HEK293 (cell line): ENCODE measurements around the gene SARS2.

Experiments
- CTCF ChIA-PET: fragments of 350-600 bp; formaldehyde crosslinking; extraction: SDS; loops from one replicate; lab custom pipeline; 2021; ENCODE audit warnings: antibody characterized with exemption; lab: Yijun Ruan, JAX
- POLR2A ChIA-PET: fragments of 300-600 bp; formaldehyde crosslinking; extraction: SDS; loops from one replicate; lab custom pipeline; 2020; ENCODE audit warnings: antibody characterized with exemption, inconsistent platforms; lab: Yijun Ruan, JAX
- H3K27ac ChIP-seq: fragments of 200-500 bp; sonication (Bioruptor generic); 2 replicates; pipeline ENCODE4 v1.5.1; 2014; ENCODE audit warnings: low read depth, low read length, control low read depth, inconsistent platforms; ENCODE audit errors: extremely low read depth
- H3K36me3 ChIP-seq, 2 experiments: fragments of 200-500 bp in 1 of 2; sonication (Bioruptor generic) in 1 of 2; 1 replicate in 1 of 2; 2 replicates in 1 of 2; pipeline ENCODE4 v1.5.1; 2014 to 2017; ENCODE audit warnings: inconsistent platforms in 2 of 2, low read length in 2 of 2; ENCODE audit not compliant: control insufficient read depth in 2 of 2, insufficient read depth in 1 of 2
- H3K4me1 ChIP-seq: fragments of 200-500 bp; sonication (Bioruptor generic); 2 replicates; pipeline ENCODE4 v1.5.1; 2014; ENCODE audit warnings: mild to moderate bottlenecking, low read length, inconsistent platforms; ENCODE audit not compliant: control insufficient read depth, insufficient read depth
- H3K4me3 ChIP-seq: 2 replicates; pipeline ENCODE4 v1.5.1; 2011; ENCODE audit warnings: low read depth, mild to moderate bottlenecking, control low read depth, low read length, moderate library complexity
- H3K9me3 ChIP-seq: fragments of 200-500 bp; sonication (Bioruptor generic); 2 replicates; pipeline ENCODE4 v1.5.1; 2014; ENCODE audit warnings: low read depth, low read length, inconsistent platforms; ENCODE audit not compliant: control insufficient read depth, insufficient read depth
- EGR2 ChIP-seq: fragments of 450-650 bp; formaldehyde crosslinking; IDR thresholded peaks from 2 replicates; pipeline ENCODE4 v1.5.1; 2016; ENCODE audit warnings: low read depth, missing biosample characterization, missing genetic modification characterization
- HOXD13 ChIP-seq: sonication (generic); formaldehyde crosslinking; IDR thresholded peaks from 2 replicates; pipeline ENCODE4 v1.8.0; 2022; ENCODE audit warnings: missing genetic modification reagents, borderline replicate concordance
- KLF10 ChIP-seq: fragments of 450-650 bp; IDR thresholded peaks from 2 replicates; pipeline ENCODE4 v1.5.1; 2018; ENCODE audit warnings: missing biosample characterization, mild to moderate bottlenecking, missing genetic modification characterization
- MEIS1 ChIP-seq: sonication (generic); formaldehyde crosslinking; IDR thresholded peaks from 2 replicates; pipeline ENCODE4 v1.8.1; 2022; ENCODE audit warnings: missing genetic modification reagents, mild to moderate bottlenecking, borderline replicate concordance
- MZF1 ChIP-seq: fragments of 450-650 bp; formaldehyde crosslinking; IDR thresholded peaks from 2 replicates; pipeline ENCODE4 v1.5.1; 2017; ENCODE audit warnings: missing biosample characterization, missing genetic modification characterization, borderline replicate concordance
- OSR2 ChIP-seq: fragments of 450-650 bp; formaldehyde crosslinking; IDR thresholded peaks from 2 replicates; pipeline ENCODE4 v1.5.1; 2016; ENCODE audit warnings: missing biosample characterization, missing genetic modification characterization
- OVOL3 ChIP-seq: fragments of 450-650 bp; formaldehyde crosslinking; IDR thresholded peaks from 2 replicates; pipeline ENCODE4 v1.5.1; 2016; ENCODE audit warnings: missing biosample characterization, missing genetic modification characterization
- PBX3 ChIP-seq: sonication (generic); formaldehyde crosslinking; IDR thresholded peaks from 2 replicates; pipeline ENCODE4 v1.8.1; 2022; ENCODE audit warnings: mild to moderate bottlenecking, moderate library complexity, missing genetic modification reagents
- RBAK ChIP-seq: fragments of 450-650 bp; formaldehyde crosslinking; IDR thresholded peaks from 2 replicates; pipeline ENCODE4 v1.5.1; 2016; ENCODE audit warnings: missing biosample characterization, missing genetic modification characterization
- REST ChIP-seq: fragments of 450-650 bp; formaldehyde crosslinking; IDR thresholded peaks from 2 replicates; pipeline ENCODE4 v1.5.1; 2016; ENCODE audit warnings: missing biosample characterization, missing genetic modification characterization
- TRIM28 ChIP-seq: IDR thresholded peaks from 2 replicates; pipeline ENCODE4 v1.6.1; 2011; ENCODE audit warnings: low read length, control low read depth, borderline replicate concordance
- ZBTB7A ChIP-seq: fragments of 450-650 bp; formaldehyde crosslinking; IDR thresholded peaks from 2 replicates; pipeline ENCODE4 v1.5.1; 2016; ENCODE audit warnings: low read depth, missing biosample characterization, missing genetic modification characterization
- ZIC2 ChIP-seq: fragments of 450-650 bp; formaldehyde crosslinking; IDR thresholded peaks from 2 replicates; pipeline ENCODE4 v1.5.1; 2016; ENCODE audit warnings: missing biosample characterization, missing genetic modification characterization
- ZNF157 ChIP-seq: fragments of 450-650 bp; formaldehyde crosslinking; IDR thresholded peaks from 2 replicates; pipeline ENCODE4 v1.5.1; 2016; ENCODE audit warnings: missing biosample characterization, missing genetic modification characterization
- ZNF248 ChIP-seq: fragments of 450-650 bp; formaldehyde crosslinking; IDR thresholded peaks from 2 replicates; pipeline ENCODE4 v1.5.1; 2017; ENCODE audit warnings: missing biosample characterization, missing genetic modification characterization
- ZNF274 ChIP-seq, 2 experiments: fragments of 200-500 bp in 1 of 2; fragments of 450-650 bp in 1 of 2; sonication (Bioruptor generic) in 1 of 2; formaldehyde crosslinking in 1 of 2; IDR thresholded peaks; 2 replicates each; pipeline versions ENCODE4 v1.5.1 to v1.6.1; 2014 to 2016; ENCODE audit warnings: borderline replicate concordance in 1 of 2, inconsistent platforms in 1 of 2, low read length in 1 of 2, missing biosample characterization in 1 of 2, missing genetic modification characterization in 1 of 2
- ZNF366 ChIP-seq: fragments of 450-650 bp; formaldehyde crosslinking; conservative IDR thresholded peaks from 2 replicates; pipeline ENCODE4 v1.5.1; 2016; ENCODE audit warnings: missing biosample characterization, missing genetic modification characterization
- ZNF571 ChIP-seq: fragments of 450-650 bp; formaldehyde crosslinking; IDR thresholded peaks from 2 replicates; pipeline ENCODE4 v1.5.0; 2017; ENCODE audit warnings: missing biosample characterization, missing genetic modification characterization
- ZNF600 ChIP-seq: fragments of 450-650 bp; formaldehyde crosslinking; IDR thresholded peaks from 2 replicates; pipeline ENCODE4 v1.5.1; 2016; ENCODE audit warnings: missing biosample characterization, missing genetic modification characterization
- ZNF664 ChIP-seq: fragments of 450-650 bp; formaldehyde crosslinking; IDR thresholded peaks from 2 replicates; pipeline ENCODE4 v1.5.1; 2016; ENCODE audit warnings: missing biosample characterization, missing genetic modification characterization
- ZNF776 ChIP-seq: fragments of 450-650 bp; formaldehyde crosslinking; IDR thresholded peaks from 2 replicates; pipeline ENCODE4 v1.5.0; 2017; ENCODE audit warnings: missing biosample characterization, missing genetic modification characterization, borderline replicate concordance
- ZSCAN23 ChIP-seq: fragments of 450-650 bp; formaldehyde crosslinking; IDR thresholded peaks from 2 replicates; pipeline ENCODE4 v1.5.1; 2016; ENCODE audit warnings: missing biosample characterization, missing genetic modification characterization
- TF ChIP-seq, protein P1 (sequence below): fragments of 450-650 bp; formaldehyde crosslinking; IDR thresholded peaks from 2 replicates; pipeline ENCODE4 v1.5.1; 2016; ENCODE audit warnings: missing biosample characterization, missing genetic modification characterization
- TF ChIP-seq, protein P2 (sequence below): fragments of 450-650 bp; formaldehyde crosslinking; IDR thresholded peaks from 2 replicates; pipeline ENCODE4 v1.5.1; 2016; ENCODE audit warnings: missing biosample characterization, missing genetic modification characterization
- TF ChIP-seq, protein P3 (sequence below): IDR thresholded peaks from 2 replicates; pipeline ENCODE4 v1.6.1; 2011; ENCODE audit warnings: mild to moderate bottlenecking, low read depth, low read length, borderline replicate concordance

The SARS2 gene, protein sequence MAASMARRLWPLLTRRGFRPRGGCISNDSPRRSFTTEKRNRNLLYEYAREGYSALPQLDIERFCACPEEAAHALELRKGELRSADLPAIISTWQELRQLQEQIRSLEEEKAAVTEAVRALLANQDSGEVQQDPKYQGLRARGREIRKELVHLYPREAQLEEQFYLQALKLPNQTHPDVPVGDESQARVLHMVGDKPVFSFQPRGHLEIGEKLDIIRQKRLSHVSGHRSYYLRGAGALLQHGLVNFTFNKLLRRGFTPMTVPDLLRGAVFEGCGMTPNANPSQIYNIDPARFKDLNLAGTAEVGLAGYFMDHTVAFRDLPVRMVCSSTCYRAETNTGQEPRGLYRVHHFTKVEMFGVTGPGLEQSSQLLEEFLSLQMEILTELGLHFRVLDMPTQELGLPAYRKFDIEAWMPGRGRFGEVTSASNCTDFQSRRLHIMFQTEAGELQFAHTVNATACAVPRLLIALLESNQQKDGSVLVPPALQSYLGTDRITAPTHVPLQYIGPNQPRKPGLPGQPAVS

DNA sequence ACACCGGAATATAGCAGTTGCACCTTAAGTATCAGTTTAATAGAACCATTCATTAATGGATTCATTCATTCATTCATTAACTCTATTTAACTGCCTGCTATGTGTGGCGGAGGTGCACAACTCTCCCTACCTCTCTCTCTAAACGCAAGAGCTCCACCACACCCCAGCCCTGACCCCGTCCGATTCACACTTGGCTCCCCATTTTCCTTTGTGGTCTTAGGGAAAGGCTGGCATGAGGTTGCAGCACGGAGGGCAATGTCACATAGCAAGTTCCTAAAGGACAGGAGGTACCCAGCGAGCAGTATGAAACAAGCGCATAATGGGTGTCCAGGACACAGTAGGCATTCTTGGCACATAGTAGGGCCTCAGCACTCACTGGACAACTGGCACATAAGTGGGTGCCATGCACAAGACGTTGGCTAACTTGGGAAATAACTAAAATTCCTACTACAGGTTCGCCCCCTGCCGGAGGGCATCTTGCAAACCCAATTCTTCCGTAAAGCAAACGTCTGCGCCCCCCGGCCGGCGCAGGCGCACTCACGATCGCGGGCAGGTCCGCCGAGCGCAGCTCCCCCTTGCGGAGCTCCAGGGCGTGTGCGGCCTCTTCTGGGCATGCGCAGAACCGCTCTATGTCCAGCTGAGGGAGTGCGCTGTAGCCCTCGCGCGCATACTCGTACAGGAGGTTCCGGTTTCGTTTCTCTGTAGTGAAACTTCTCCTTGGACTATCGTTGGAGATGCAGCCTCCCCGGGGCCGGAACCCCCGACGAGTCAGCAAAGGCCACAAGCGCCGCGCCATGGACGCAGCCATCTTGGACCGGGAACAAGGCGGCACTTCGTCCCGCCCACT is at the start of gene SARS2:
Gene SARS2 (minus strand): TSS at position 835 of the 847 bp plus-strand sequence. CDS start 27 bp downstream, at position 808.
- H3K4me1 ChIP-seq: peaks cover 10% of the 10 kb centered on the region; the same call in 1 of the 2 replicates
- H3K36me3 ChIP-seq: peaks cover 40 to 66% of the 10 kb centered on the region in 2 experiments
- no peaks in the 10 kb centered on the region for H3K9me3 ChIP-seq
- ChIA-PET POLR2A (interaction anchor here (0.5 to 2.5 kb wide), 39 partner anchors 9 to 1024 kb away, joined by 3 to 34 read pairs (median 5); partner anchors contain the start of genes ACTN4, CCER2, ECH1 and EIF3K), CTCF (interaction anchor here (0.5 to 5.3 kb wide), 103 partner anchors 9 to 1709 kb away, joined by 3 to 63 read pairs (median 4); partner anchors contain the start of genes ACTN4, CAPN12, CCER2 and ECH1)
- peak within 1 kb of the TSS; percentile 70 for H3K4me3 ChIP-seq
- H3K27ac ChIP-seq: peak within 1 kb of the TSS; percentile 81
- TF ChIP-seq, protein P1, sequence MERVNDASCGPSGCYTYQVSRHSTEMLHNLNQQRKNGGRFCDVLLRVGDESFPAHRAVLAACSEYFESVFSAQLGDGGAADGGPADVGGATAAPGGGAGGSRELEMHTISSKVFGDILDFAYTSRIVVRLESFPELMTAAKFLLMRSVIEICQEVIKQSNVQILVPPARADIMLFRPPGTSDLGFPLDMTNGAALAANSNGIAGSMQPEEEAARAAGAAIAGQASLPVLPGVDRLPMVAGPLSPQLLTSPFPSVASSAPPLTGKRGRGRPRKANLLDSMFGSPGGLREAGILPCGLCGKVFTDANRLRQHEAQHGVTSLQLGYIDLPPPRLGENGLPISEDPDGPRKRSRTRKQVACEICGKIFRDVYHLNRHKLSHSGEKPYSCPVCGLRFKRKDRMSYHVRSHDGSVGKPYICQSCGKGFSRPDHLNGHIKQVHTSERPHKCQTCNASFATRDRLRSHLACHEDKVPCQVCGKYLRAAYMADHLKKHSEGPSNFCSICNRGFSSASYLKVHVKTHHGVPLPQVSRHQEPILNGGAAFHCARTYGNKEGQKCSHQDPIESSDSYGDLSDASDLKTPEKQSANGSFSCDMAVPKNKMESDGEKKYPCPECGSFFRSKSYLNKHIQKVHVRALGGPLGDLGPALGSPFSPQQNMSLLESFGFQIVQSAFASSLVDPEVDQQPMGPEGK (tag by site-specific recombination): peak; percentile 89
- TF ChIP-seq, protein P2, sequence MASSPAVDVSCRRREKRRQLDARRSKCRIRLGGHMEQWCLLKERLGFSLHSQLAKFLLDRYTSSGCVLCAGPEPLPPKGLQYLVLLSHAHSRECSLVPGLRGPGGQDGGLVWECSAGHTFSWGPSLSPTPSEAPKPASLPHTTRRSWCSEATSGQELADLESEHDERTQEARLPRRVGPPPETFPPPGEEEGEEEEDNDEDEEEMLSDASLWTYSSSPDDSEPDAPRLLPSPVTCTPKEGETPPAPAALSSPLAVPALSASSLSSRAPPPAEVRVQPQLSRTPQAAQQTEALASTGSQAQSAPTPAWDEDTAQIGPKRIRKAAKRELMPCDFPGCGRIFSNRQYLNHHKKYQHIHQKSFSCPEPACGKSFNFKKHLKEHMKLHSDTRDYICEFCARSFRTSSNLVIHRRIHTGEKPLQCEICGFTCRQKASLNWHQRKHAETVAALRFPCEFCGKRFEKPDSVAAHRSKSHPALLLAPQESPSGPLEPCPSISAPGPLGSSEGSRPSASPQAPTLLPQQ (tag by site-specific recombination): peak; percentile 90
- TF ChIP-seq ZNF248 (tag by site-specific recombination): no peak
- TF ChIP-seq MZF1: peak; percentile 88
- no peak for TF ChIP-seq ZNF157
- TF ChIP-seq ZNF600: peak; percentile 90
- peak; percentile 85; the same call in 1 of the 2 replicates for TF ChIP-seq ZSCAN23 (tag by site-specific recombination)
- TF ChIP-seq EGR2 (tag by site-specific recombination): no peak
- TF ChIP-seq ZIC2 (tag by site-specific recombination): no peak
- peak; percentile 41; the same call in 1 of the 2 replicates for TF ChIP-seq REST (tag by site-specific recombination)
- peak; percentile 63; the same call in 1 of the 2 replicates for TF ChIP-seq PBX3 (CRISPR knock-in tag)
- no peak for TF ChIP-seq OSR2 (tag by site-specific recombination)
- TF ChIP-seq RBAK (tag by site-specific recombination): no peak
- no peak for TF ChIP-seq MEIS1 (CRISPR knock-in tag)
- no peak for TF ChIP-seq HOXD13
- TF ChIP-seq OVOL3: peak; percentile 27; the same call in 1 of the 2 replicates
- no peak; the same call in 1 of the 2 replicates for TF ChIP-seq ZNF664 (tag by site-specific recombination)
- TF ChIP-seq ZNF366: peak; percentile 39; the same call in 1 of the 2 replicates
- no peak; the same call in 1 of the 2 replicates for TF ChIP-seq TRIM28
- TF ChIP-seq ZNF776 (tag by site-specific recombination): no peak
- TF ChIP-seq ZNF274 (IDR thresholded peaks at IDR 0.05; ENCODE audit: low read length): no peak
- TF ChIP-seq ZNF274 (tag by site-specific recombination; IDR thresholded peaks at IDR 0.05; ENCODE audit: borderline replicate concordance): no peak
- peak; percentile 85 for TF ChIP-seq ZBTB7A (tag by site-specific recombination)
- no peak for TF ChIP-seq ZNF571 (tag by site-specific recombination)
- TF ChIP-seq KLF10 (tag by site-specific recombination): no peak; the same call in 1 of the 2 replicates
- TF ChIP-seq, protein P3, sequence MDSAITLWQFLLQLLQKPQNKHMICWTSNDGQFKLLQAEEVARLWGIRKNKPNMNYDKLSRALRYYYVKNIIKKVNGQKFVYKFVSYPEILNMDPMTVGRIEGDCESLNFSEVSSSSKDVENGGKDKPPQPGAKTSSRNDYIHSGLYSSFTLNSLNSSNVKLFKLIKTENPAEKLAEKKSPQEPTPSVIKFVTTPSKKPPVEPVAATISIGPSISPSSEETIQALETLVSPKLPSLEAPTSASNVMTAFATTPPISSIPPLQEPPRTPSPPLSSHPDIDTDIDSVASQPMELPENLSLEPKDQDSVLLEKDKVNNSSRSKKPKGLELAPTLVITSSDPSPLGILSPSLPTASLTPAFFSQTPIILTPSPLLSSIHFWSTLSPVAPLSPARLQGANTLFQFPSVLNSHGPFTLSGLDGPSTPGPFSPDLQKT: no peak
